ENCODE measurements around the gene HNRNPAB. TPM values are rescaled to one million over a fixed set of nuclear protein-coding genes. Genes with fewer than 3 reads are reported as not detected.
A peak's percentile ranks its signal among the peaks of the same experiment; 100 is the strongest.
"Not testable (repeated sequence)": the region's sequence is repeated elsewhere in the genome, so short reads cannot be mapped to it uniquely, and the experiment has no call there.

HNRNPAB gene
- total and polyA plus RNA-seq, 2 experiments from 2014 or later: 47.6 to 117 TPM

DNA sequence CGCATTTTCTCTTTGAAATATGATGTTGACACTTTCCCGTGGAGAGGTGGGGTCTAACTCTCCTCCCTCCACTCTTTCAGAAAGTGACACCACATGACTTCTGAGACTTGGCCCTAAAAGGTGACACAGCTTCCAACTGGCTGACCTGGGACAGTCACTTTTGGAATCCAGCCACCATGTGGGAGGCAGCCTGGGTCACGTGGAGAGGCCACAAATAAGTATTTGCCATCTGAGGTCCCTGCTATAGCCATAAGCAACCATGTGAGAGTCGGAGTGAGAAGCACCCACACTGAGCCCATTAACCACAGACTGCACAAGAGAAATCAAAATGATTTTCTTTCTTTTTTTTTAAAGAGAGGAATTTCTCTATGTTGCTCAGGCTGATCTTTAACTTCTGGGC, 32.3 kb downstream of the HNRNPAB start:
- Histone ChIP-seq H3K4me2 (ENCODE audit: unreplicated experiment) (no peak overlapping the region), H3K4me3 (no peak overlapping the region), H3K79me2 (ENCODE audit: insufficient read depth) (peaks cover 4% of the 10 kb centered on the region), H3K27ac (0 out of 2 replicates have a peak overlapping the region, but pooled peaks have one; percentile 19), H3K4me1 (ENCODE audit: insufficient read depth) (peaks cover 12% of the 10 kb centered on the region), H3F3A (ENCODE audit: insufficient read depth) (peaks cover 18% of the 10 kb centered on the region; the same call in 1 of the 2 replicates), H3K36me3 (ENCODE audit: low read depth) (no peaks in the 10 kb centered on the region), H3K27me3 (replicated peaks; ENCODE audit: insufficient read depth) (no peaks in the 10 kb centered on the region), H3K9me3 (ENCODE audit: low read depth) (no peaks in the 10 kb centered on the region), H2AFZ (no peak overlapping the region), H3K9ac (no peak overlapping the region), H3K9me2 (ENCODE audit: insufficient read depth) (no peaks in the 10 kb centered on the region), H4K20me1 (ENCODE audit: insufficient read depth) (no peaks in the 10 kb centered on the region)
- DNase-seq: no peak
- in situ Hi-C loops (cut with MboI): no loop called here
- 17 to 20% methylated on average over 4 of the region's 4 CpGs for WGBS, 2 experiments (ENCODE audit: low coverage in 1 of 2, low lambda C conversion rate in 2 of 2, missing lambda C conversion rate in 2 of 2)
- TF ChIP-seq EZH2phosphoT487 (IDR thresholded peaks at IDR 0.05; ENCODE audit: insufficient read depth, low read depth) (no peak), EZH2 (IDR thresholded peaks at IDR 0.05; ENCODE audit: insufficient read depth, poor library complexity, severe bottlenecking) (no peak)

DNA sequence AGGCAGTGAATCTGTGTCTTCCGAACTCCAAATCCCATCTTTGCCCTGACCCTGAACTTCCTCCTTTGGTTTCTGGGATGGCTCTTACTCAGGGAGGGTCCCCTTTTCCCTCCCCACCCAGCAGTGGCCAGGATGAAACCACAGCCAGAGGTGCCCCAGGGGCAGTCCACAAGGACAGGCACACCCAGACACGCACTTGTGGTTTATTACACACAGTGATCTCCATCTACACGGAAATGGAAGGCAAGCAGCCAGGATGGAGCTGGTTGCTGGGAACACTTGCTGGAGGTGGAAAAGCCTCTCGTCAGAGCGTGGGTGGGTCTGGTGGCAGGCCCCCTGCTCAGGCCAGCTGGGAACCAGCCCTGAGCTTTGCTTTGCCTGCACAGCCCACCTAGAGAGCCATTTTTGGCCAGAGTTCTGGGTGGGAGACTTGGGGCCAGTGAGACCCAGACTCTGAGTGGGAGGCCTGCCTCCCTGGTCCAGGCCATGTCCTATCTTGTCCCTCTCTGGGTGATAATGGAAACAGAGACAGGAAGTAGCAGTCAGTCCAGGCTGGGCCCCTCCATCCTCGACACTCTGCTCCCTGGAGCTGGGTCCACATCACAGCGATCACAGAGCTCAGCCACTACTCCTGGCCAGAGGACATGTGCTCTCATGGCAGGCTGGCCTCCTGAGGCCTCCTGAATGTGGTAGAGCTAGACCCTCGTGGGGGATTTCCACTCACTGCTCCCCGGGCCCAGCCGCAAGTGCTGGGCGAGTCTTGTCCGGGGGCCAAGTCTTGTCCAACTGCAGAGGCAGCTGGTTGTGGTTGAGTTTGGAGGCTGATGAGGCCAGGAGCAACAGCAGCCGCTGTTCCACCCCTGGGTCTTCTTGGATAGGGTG, 33.3 kb downstream of the HNRNPAB start:
- peaks cover 12% of the 10 kb centered on the region for H3K4me1 ChIP-seq (ENCODE audit: insufficient read depth)
- TF ChIP-seq EZH2phosphoT487 (IDR thresholded peaks at IDR 0.05; ENCODE audit: insufficient read depth, low read depth) (no peak), EZH2 (IDR thresholded peaks at IDR 0.05; ENCODE audit: insufficient read depth, poor library complexity, severe bottlenecking) (no peak)
- no peaks in the 10 kb centered on the region for H3K27me3 ChIP-seq (replicated peaks; ENCODE audit: insufficient read depth)
- no peaks in the 10 kb centered on the region for H3K9me2 ChIP-seq (ENCODE audit: insufficient read depth)
- in situ Hi-C loops (cut with MboI): no loop called here
- H3K4me2 ChIP-seq (ENCODE audit: unreplicated experiment): no peak overlapping the region
- H3K36me3 ChIP-seq (ENCODE audit: low read depth): no peaks in the 10 kb centered on the region
- H3F3A ChIP-seq (ENCODE audit: insufficient read depth): peaks cover 18% of the 10 kb centered on the region; the same call in 1 of the 2 replicates
- H3K9ac ChIP-seq: no peak overlapping the region
- no peak overlapping the region for H2AFZ ChIP-seq
- H3K9me3 ChIP-seq (ENCODE audit: low read depth): no peaks in the 10 kb centered on the region
- H3K27ac ChIP-seq: peak overlapping the region; percentile 19; the same call in 1 of the 2 replicates
- H3K79me2 ChIP-seq (ENCODE audit: insufficient read depth): no peaks in the 10 kb centered on the region
- no peak overlapping the region for H3K4me3 ChIP-seq
- H4K20me1 ChIP-seq (ENCODE audit: insufficient read depth): no peaks in the 10 kb centered on the region
- WGBS, 2 experiments (ENCODE audit: low coverage in 1 of 2, low lambda C conversion rate in 2 of 2, missing lambda C conversion rate in 2 of 2): 40 to 51% methylated on average over 13 of the region's 13 CpGs
- peak; percentile 75 for DNase-seq

DNA sequence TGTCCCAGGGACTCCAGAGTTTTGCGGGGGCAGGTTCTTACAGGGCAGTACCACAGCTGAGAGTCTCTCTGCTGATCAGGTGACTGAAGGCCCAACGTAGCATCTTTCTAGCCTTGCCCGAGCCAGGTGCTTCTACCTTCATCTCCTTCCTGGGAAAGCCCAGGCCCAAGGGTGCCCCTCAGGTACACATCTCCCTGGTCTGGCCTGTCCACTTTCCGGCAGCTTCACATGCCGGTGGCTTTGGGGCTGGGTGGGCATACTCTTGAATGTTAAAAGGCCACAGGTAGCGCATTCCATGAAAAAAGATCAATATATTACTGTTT, 33.9 kb downstream of the HNRNPAB start:
- no peak overlapping the region for H3K4me2 ChIP-seq (ENCODE audit: unreplicated experiment)
- H3K4me1 ChIP-seq (ENCODE audit: insufficient read depth): peaks cover 12% of the 10 kb centered on the region
- H3K27ac ChIP-seq: no peak overlapping the region
- H3K27me3 ChIP-seq (replicated peaks; ENCODE audit: insufficient read depth): no peaks in the 10 kb centered on the region
- no peaks in the 10 kb centered on the region for H3K36me3 ChIP-seq (ENCODE audit: low read depth)
- H3K4me3 ChIP-seq: no peak overlapping the region
- peaks cover 11% of the 10 kb centered on the region; the same call in 1 of the 2 replicates for H3F3A ChIP-seq (ENCODE audit: insufficient read depth)
- no peaks in the 10 kb centered on the region for H3K9me3 ChIP-seq (ENCODE audit: low read depth)
- 98 to 99% methylated on average over 6 of the region's 6 CpGs for WGBS, 2 experiments (ENCODE audit: low coverage in 1 of 2, low lambda C conversion rate in 2 of 2, missing lambda C conversion rate in 2 of 2)
- TF ChIP-seq EZH2 (IDR thresholded peaks at IDR 0.05; ENCODE audit: insufficient read depth, poor library complexity, severe bottlenecking) (no peak), EZH2phosphoT487 (IDR thresholded peaks at IDR 0.05; ENCODE audit: insufficient read depth, low read depth) (no peak)
- in situ Hi-C loops (cut with MboI): no loop called here
- no peaks in the 10 kb centered on the region for H3K79me2 ChIP-seq (ENCODE audit: insufficient read depth)
- H3K9me2 ChIP-seq (ENCODE audit: insufficient read depth): no peaks in the 10 kb centered on the region
- no peaks in the 10 kb centered on the region for H4K20me1 ChIP-seq (ENCODE audit: insufficient read depth)
- H2AFZ ChIP-seq: no peak overlapping the region
- no peak for DNase-seq
- no peak overlapping the region for H3K9ac ChIP-seq

GRCh38 chr5:178238711-178239592, 34.6 kb downstream of the HNRNPAB start:
- in situ Hi-C loops (cut with MboI): no loop called here
- no peak overlapping the region for H3K27ac ChIP-seq
- TF ChIP-seq EZH2 (IDR thresholded peaks at IDR 0.05; ENCODE audit: insufficient read depth, poor library complexity, severe bottlenecking) (no peak), EZH2phosphoT487 (IDR thresholded peaks at IDR 0.05; ENCODE audit: insufficient read depth, low read depth) (no peak)

DNA sequence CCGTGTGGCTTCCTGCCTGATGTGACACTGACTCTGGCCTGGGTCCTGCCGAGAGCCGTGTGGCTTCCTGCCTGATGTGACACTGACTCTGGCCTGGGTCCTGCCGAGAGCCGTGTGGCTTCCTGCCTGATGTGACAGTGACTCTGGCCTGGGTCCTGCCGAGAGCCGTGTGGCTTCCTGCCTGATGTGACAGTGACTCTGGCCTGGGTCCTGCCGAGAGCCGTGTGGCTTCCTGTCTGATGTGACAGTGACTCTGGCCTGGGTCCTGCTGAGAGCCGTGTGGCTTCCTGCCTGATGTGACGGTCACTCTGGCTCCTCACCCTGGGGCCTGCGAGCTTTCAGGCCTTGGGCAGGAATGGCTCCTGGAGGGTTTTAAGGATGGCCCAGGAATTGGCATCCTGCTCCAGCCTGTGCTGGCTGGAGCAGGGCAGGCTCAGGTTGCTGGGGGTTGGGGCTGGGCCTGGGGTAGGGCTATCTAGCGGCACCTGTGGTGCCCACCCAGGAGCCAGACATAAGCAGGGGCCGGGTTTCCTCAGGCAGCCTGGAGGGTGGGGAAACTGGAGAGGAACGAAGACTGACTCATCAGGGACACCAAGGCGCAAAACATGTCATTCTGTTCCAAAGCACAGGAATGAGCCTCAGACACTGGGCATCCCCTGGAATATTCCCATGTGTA, 35.4 kb downstream of the HNRNPAB start:
- H3K27ac ChIP-seq; H3K9ac ChIP-seq; H3K4me3 ChIP-seq; H2AFZ ChIP-seq; H3K4me2 ChIP-seq (ENCODE audit: unreplicated experiment); H3K9me2 ChIP-seq (ENCODE audit: insufficient read depth); in situ Hi-C loops (cut with MboI); H3F3A ChIP-seq (ENCODE audit: insufficient read depth); H3K9me3 ChIP-seq (ENCODE audit: low read depth); H3K79me2 ChIP-seq (ENCODE audit: insufficient read depth); H3K27me3 ChIP-seq (replicated peaks; ENCODE audit: insufficient read depth); H3K36me3 ChIP-seq (ENCODE audit: low read depth); H4K20me1 ChIP-seq (ENCODE audit: insufficient read depth): not testable (repeated sequence)
- DNase-seq: peak; percentile 61
- WGBS, 2 experiments (ENCODE audit: low coverage in 1 of 2, low lambda C conversion rate in 2 of 2, missing lambda C conversion rate in 2 of 2): 24 to 27% methylated on average over 7 to 9 of the region's 16 CpGs
- peaks cover 12% of the 10 kb centered on the region for H3K4me1 ChIP-seq (ENCODE audit: insufficient read depth)

More at GRCh38 chr5:178238711-178239592, 34.6 kb downstream of the HNRNPAB start:
- 0 out of 2 replicates have a peak, but pooled peaks cover 5% of the 10 kb centered on the region for H3F3A ChIP-seq (ENCODE audit: insufficient read depth)
- no peak overlapping the region for H3K4me3 ChIP-seq
- no peaks in the 10 kb centered on the region for H3K79me2 ChIP-seq (ENCODE audit: insufficient read depth)
- no peaks in the 10 kb centered on the region for H3K9me3 ChIP-seq (ENCODE audit: low read depth)
- DNase-seq: no peak
- H4K20me1 ChIP-seq (ENCODE audit: insufficient read depth): no peaks in the 10 kb centered on the region
- H3K27me3 ChIP-seq (replicated peaks; ENCODE audit: insufficient read depth): no peaks in the 10 kb centered on the region
- no peak overlapping the region for H2AFZ ChIP-seq
- no peak overlapping the region for H3K4me2 ChIP-seq (ENCODE audit: unreplicated experiment)
- 63 to 66% methylated on average over 12 to 17 of the region's 17 CpGs for WGBS, 2 experiments (ENCODE audit: low coverage in 1 of 2, low lambda C conversion rate in 2 of 2, missing lambda C conversion rate in 2 of 2)
- no peak overlapping the region for H3K9ac ChIP-seq
- no peaks in the 10 kb centered on the region for H3K9me2 ChIP-seq (ENCODE audit: insufficient read depth)
- H3K4me1 ChIP-seq (ENCODE audit: insufficient read depth): peaks cover 12% of the 10 kb centered on the region
- no peaks in the 10 kb centered on the region for H3K36me3 ChIP-seq (ENCODE audit: low read depth)
